ENCODE data around the gene CIZ1. TPM values are rescaled to one million over a fixed set of nuclear protein-coding genes. Genes with fewer than 3 reads are reported as not detected.

The CIZ1 gene
- total RNA-seq, 1 donor from 2014 or later = 174 TPM

DNA sequence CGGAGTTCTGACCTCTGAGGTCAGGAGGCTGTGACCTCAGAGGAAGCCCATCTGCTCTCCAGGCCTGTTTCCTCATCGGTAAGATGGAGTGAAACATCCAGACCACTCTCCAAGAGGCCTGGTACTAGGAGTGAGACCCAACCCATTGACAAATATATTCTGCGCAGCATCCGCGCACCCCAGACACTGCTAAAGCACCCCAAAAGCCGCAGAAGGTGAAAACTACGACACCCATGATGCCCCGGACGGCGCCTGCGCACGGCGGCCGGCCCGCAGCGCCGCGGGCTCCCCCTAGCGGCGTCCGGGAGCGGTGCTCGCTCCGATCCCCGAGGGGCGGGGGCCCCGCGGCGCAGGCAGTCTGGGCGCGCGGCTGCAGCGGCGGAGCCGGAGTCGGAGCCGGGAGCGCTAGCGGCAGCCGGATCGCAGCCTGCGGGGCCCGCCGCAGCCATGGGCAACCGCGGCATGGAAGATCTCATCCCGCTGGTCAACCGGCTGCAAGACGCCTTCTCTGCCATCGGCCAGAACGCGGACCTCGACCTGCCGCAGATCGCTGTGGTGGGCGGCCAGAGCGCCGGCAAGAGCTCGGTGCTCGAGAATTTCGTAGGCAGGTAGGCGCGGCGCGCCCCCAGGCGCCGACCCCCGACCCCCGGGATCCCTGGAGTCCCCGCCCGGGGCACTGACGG is 11.8 kb upstream of the CIZ1 start, which contains the start of gene DNM1:
TSS of gene DNM1 (plus strand) at position 356 of the 683 bp plus-strand sequence. CDS start at position 448, 92 bp downstream.
- peak; percentile 81 for DNase-seq
- Mint-ChIP-seq H3K9me3 (ENCODE audit: unreplicated experiment) (peaks cover 9% of the 10 kb centered on the region), H3K36me3 (ENCODE audit: unreplicated experiment) (no peaks in the 10 kb centered on the region), H3K4me1 (ENCODE audit: low read depth, unreplicated experiment) (peaks cover 17% of the 10 kb centered on the region), H3K27me3 (ENCODE audit: unreplicated experiment) (peaks cover 13% of the 10 kb centered on the region), H3K27ac (ENCODE audit: unreplicated experiment) (peak within 1 kb of the TSS; percentile 99), H3K4me3 (ENCODE audit: unreplicated experiment) (peak within 1 kb of the TSS; percentile 93)
- TF ChIP-seq, protein P1, sequence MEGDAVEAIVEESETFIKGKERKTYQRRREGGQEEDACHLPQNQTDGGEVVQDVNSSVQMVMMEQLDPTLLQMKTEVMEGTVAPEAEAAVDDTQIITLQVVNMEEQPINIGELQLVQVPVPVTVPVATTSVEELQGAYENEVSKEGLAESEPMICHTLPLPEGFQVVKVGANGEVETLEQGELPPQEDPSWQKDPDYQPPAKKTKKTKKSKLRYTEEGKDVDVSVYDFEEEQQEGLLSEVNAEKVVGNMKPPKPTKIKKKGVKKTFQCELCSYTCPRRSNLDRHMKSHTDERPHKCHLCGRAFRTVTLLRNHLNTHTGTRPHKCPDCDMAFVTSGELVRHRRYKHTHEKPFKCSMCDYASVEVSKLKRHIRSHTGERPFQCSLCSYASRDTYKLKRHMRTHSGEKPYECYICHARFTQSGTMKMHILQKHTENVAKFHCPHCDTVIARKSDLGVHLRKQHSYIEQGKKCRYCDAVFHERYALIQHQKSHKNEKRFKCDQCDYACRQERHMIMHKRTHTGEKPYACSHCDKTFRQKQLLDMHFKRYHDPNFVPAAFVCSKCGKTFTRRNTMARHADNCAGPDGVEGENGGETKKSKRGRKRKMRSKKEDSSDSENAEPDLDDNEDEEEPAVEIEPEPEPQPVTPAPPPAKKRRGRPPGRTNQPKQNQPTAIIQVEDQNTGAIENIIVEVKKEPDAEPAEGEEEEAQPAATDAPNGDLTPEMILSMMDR (IDR thresholded peaks at IDR 0.05; ENCODE audit: partially characterized antibody, unreplicated experiment) = peak; percentile 90

DNA sequence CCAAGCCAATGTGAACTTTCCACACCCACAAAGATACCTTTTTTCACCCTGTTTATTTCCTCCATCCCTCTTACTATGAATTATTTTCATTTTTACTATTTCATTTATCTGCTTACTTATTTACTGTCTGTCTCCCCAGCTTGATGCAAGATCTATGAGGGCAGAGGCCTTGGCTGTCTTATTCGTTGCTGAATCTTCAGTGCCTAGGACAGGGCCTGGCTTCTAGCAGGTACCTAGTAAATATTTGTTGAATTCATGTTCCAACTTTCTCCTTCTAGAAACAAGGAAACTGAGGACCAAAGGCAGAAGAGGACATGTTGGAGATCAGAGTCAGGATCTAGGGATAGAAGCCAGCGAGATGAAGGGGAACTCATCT is 11.3 kb upstream of the CIZ1 start:
- H3K36me3 Mint-ChIP-seq (ENCODE audit: unreplicated experiment) = no peaks in the 10 kb centered on the region
- TF ChIP-seq, protein P1 (IDR thresholded peaks at IDR 0.05; ENCODE audit: partially characterized antibody, unreplicated experiment) = no peak
- H3K9me3 Mint-ChIP-seq (ENCODE audit: unreplicated experiment) = peaks cover 9% of the 10 kb centered on the region
- peak overlapping the region; percentile 99 for H3K27ac Mint-ChIP-seq (ENCODE audit: unreplicated experiment)
- peak overlapping the region; percentile 92 for H3K4me3 Mint-ChIP-seq (ENCODE audit: unreplicated experiment)
- H3K27me3 Mint-ChIP-seq (ENCODE audit: unreplicated experiment) = peaks cover 13% of the 10 kb centered on the region
- DNase-seq = no peak
- H3K4me1 Mint-ChIP-seq (ENCODE audit: low read depth, unreplicated experiment) = peaks cover 17% of the 10 kb centered on the region

DNA sequence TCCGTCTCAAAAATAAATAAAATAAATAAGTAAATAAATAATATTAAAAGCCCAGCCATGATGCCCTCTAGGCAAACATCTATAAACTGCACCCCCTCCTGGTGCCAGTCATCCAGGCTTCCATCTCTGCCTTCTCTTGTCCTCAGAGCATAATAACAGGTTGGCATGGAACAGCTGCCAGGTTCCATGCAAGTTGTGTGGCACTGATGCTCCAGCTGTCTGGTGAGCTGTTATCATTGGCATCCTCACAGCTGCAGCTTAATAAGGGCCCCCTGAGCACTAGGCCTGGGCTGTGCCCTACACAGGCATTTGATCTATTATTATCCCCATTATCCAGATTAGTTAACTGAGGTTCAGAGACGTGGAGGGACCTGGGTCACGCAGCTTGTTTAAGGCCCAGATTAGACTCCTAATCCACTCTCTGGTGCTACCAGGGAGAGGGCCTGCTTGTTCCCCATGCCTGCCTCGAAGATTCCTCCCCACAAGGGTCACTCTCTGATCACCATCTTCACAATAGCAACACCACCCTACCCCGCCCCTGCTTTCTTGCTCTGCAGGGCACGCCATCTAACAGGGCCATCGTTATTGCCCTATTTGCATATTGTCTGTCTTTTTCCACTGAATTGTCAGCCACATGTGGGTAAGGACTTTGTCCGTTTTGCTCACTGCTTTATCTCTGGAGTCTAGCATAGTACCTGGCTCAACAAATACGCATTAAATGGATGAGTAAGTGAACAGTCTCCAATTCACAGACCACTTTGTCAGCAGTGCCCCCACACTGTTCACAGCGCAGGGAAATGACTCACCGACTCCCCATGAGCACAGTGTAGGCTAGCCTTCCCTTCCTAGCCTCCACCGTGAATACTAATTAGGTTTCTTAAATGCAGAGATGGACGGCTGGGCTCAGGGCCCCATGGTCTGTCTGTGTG is 10.3 kb upstream of the CIZ1 start:
- peak overlapping the region; percentile 25 for H3K27ac Mint-ChIP-seq (ENCODE audit: unreplicated experiment)
- no peak for DNase-seq
- H3K4me1 Mint-ChIP-seq (ENCODE audit: low read depth, unreplicated experiment) = peaks cover 22% of the 10 kb centered on the region
- H3K27me3 Mint-ChIP-seq (ENCODE audit: unreplicated experiment) = peaks cover 13% of the 10 kb centered on the region
- no peaks in the 10 kb centered on the region for H3K36me3 Mint-ChIP-seq (ENCODE audit: unreplicated experiment)
- no peak overlapping the region for H3K4me3 Mint-ChIP-seq (ENCODE audit: unreplicated experiment)
- TF ChIP-seq, protein P1 (IDR thresholded peaks at IDR 0.05; ENCODE audit: partially characterized antibody, unreplicated experiment) = no peak
- peaks cover 10% of the 10 kb centered on the region for H3K9me3 Mint-ChIP-seq (ENCODE audit: unreplicated experiment)

DNA sequence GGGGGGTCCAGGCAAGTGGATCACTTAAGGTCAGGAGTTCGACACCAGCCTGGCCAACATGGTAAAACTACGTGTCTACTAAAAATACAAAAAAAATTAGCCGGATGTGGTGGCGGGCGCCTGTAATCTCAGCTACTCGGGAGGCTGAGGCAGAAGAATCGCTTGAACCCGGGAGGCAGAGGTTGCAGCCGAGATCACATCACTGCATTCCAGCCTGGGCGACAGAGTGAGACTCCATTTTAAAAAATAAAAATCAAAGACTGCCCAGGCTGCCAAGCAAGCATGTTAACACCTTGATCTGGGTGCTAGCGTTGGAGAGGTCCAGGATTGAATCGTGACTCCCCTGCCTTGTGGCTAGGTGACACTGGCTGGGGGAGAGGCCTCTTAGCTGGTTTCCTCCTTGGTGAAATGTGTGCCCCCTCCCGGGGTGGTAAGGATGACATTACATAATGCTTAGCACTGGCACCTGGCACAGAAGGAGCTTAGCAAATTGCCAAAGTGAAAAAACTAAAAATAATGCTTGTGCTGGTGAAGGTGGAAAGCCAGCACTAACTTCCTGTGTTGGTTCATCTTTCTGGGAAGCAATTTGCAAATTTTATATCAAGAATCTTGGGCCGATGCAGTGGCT is 2.2 kb upstream of the CIZ1 start:
- Mint-ChIP-seq H3K4me1 (ENCODE audit: low read depth, unreplicated experiment) (peaks cover 11% of the 10 kb centered on the region), H3K27ac (ENCODE audit: unreplicated experiment) (no peak overlapping the region), H3K4me3 (ENCODE audit: unreplicated experiment) (no peak overlapping the region), H3K36me3 (ENCODE audit: unreplicated experiment) (no peaks in the 10 kb centered on the region), H3K27me3 (ENCODE audit: unreplicated experiment) (peaks cover 6% of the 10 kb centered on the region), H3K9me3 (ENCODE audit: unreplicated experiment) (peaks cover 6% of the 10 kb centered on the region)
- TF ChIP-seq, protein P1 (IDR thresholded peaks at IDR 0.05; ENCODE audit: partially characterized antibody, unreplicated experiment) = no peak
- DNase-seq = no peak
